SK-N-SH treated with all-trans-retinoic acid at 6 μM for 48 hours (cell line): ENCODE measurements around the gene LARGE1.

Experiments used
- ATAC-seq: fragments of 200-7000 bp; cut with Tn5 transposase; 3 replicates; pipeline ENCODE4 v1.9.1; 2020; ENCODE audit warnings: mild to moderate bottlenecking, moderate library complexity
- ARNTL ChIP-seq: fragments of 450-650 bp; formaldehyde crosslinking; IDR thresholded peaks from 2 replicates; pipeline ENCODE4 v1.5.0; 2020; ENCODE audit warnings: low read depth, mild to moderate bottlenecking, moderate library complexity, borderline replicate concordance
- BACH2 ChIP-seq: fragments of 250-450 bp; sonication (Bioruptor Pico); IDR thresholded peaks from 2 replicates; pipeline ENCODE4 v1.9.0; 2021; ENCODE audit warnings: mild to moderate bottlenecking, borderline replicate concordance
- CSDC2 ChIP-seq: fragments of 250-450 bp; sonication (Bioruptor Pico); IDR thresholded peaks from 2 replicates; pipeline ENCODE4 v1.5.0; 2020; ENCODE audit warnings: mild to moderate bottlenecking, moderate library complexity
- ESRRG ChIP-seq: fragments of 250-450 bp; sonication (Bioruptor Pico); IDR thresholded peaks from 2 replicates; pipeline ENCODE4 v1.6.1; 2021; ENCODE audit warnings: mild to moderate bottlenecking
- GLIS3 ChIP-seq: fragments of 250-450 bp; sonication (Bioruptor Pico); IDR thresholded peaks from 2 replicates; pipeline ENCODE4 v1.5.0; 2020; ENCODE audit warnings: mild to moderate bottlenecking, moderate library complexity
- ISL1 ChIP-seq: fragments of 250-450 bp; sonication (Bioruptor Pico); IDR thresholded peaks from 2 replicates; pipeline ENCODE4 v2.1.2; 2022; ENCODE audit warnings: mild to moderate bottlenecking, moderate library complexity
- OSR1 ChIP-seq: fragments of 250-450 bp; sonication (Bioruptor Pico); IDR thresholded peaks from 2 replicates; pipeline ENCODE4 v1.8.0; 2022; ENCODE audit warnings: moderate library complexity, mild to moderate bottlenecking, inconsistent platforms
- POU6F1 ChIP-seq: fragments of 250-450 bp; sonication (Bioruptor Pico); IDR thresholded peaks from 2 replicates; pipeline ENCODE4 v1.8.0; 2021; ENCODE audit warnings: low read depth, mild to moderate bottlenecking, moderate library complexity, borderline replicate concordance
- PPARA ChIP-seq: fragments of 250-450 bp; sonication (Bioruptor Pico); IDR thresholded peaks from 2 replicates; pipeline ENCODE4 v1.5.0; 2020; ENCODE audit warnings: mild to moderate bottlenecking, borderline replicate concordance
- RARB ChIP-seq: fragments of 250-450 bp; sonication (Bioruptor Pico); IDR thresholded peaks from 2 replicates; pipeline ENCODE4 v1.8.0; 2021; ENCODE audit warnings: mild to moderate bottlenecking, moderate library complexity
- SNAI2 ChIP-seq: fragments of 250-450 bp; sonication (Bioruptor Pico); IDR thresholded peaks from 2 replicates; pipeline ENCODE4 v1.5.0; 2020; ENCODE audit warnings: mild to moderate bottlenecking, moderate library complexity
- TCF4 ChIP-seq: fragments of 250-450 bp; sonication (Bioruptor Pico); IDR thresholded peaks from 2 replicates; pipeline ENCODE4 v1.8.0; 2021; ENCODE audit warnings: mild to moderate bottlenecking, moderate library complexity, borderline replicate concordance
- TOX ChIP-seq: fragments of 250-450 bp; sonication (Bioruptor Pico); IDR thresholded peaks from 2 replicates; pipeline ENCODE4 v1.8.0; 2021; ENCODE audit warnings: mild to moderate bottlenecking, moderate library complexity, borderline replicate concordance
- TSHZ2 ChIP-seq: fragments of 250-450 bp; sonication (Bioruptor Pico); IDR thresholded peaks from 2 replicates; pipeline ENCODE4 v1.5.0; 2020; ENCODE audit warnings: mild to moderate bottlenecking, moderate library complexity
- ZC3H10 ChIP-seq: fragments of 250-450 bp; sonication (Bioruptor Pico); IDR thresholded peaks from 2 replicates; pipeline ENCODE4 v1.5.1; 2021; ENCODE audit warnings: mild to moderate bottlenecking, moderate library complexity
- ZFP3 ChIP-seq: fragments of 250-450 bp; sonication (Bioruptor Pico); IDR thresholded peaks from 2 replicates; pipeline ENCODE4 v1.5.0; 2020; ENCODE audit warnings: mild to moderate bottlenecking, moderate library complexity
- ZFP30 ChIP-seq: fragments of 450-650 bp; formaldehyde crosslinking; IDR thresholded peaks from 2 replicates; pipeline ENCODE4 v1.5.0; 2022; ENCODE audit warnings: mild to moderate bottlenecking, moderate library complexity
- ZNF70 ChIP-seq: fragments of 450-650 bp; formaldehyde crosslinking; IDR thresholded peaks from 2 replicates; pipeline ENCODE4 v1.5.0; 2020; ENCODE audit warnings: mild to moderate bottlenecking, moderate library complexity
- ZNF8 ChIP-seq: fragments of 450-650 bp; formaldehyde crosslinking; IDR thresholded peaks from 2 replicates; pipeline ENCODE4 v1.5.0; 2020; ENCODE audit warnings: mild to moderate bottlenecking, moderate library complexity
- TF ChIP-seq, protein P1 (sequence below): fragments of 250-450 bp; sonication (Bioruptor Pico); IDR thresholded peaks from 2 replicates; pipeline ENCODE4 v1.5.1; 2020; ENCODE audit warnings: low read depth, mild to moderate bottlenecking, moderate library complexity
- TF ChIP-seq, protein P2 (sequence below): fragments of 250-450 bp; sonication (Bioruptor Pico); IDR thresholded peaks from 2 replicates; pipeline ENCODE4 v1.5.1; 2021; ENCODE audit warnings: mild to moderate bottlenecking, moderate library complexity
- TF ChIP-seq, protein P3 (sequence below): fragments of 250-450 bp; sonication (Bioruptor Pico); IDR thresholded peaks from 2 replicates; pipeline ENCODE4 v1.8.0; 2020; ENCODE audit warnings: mild to moderate bottlenecking, moderate library complexity, borderline replicate concordance

LARGE1 gene

DNA sequence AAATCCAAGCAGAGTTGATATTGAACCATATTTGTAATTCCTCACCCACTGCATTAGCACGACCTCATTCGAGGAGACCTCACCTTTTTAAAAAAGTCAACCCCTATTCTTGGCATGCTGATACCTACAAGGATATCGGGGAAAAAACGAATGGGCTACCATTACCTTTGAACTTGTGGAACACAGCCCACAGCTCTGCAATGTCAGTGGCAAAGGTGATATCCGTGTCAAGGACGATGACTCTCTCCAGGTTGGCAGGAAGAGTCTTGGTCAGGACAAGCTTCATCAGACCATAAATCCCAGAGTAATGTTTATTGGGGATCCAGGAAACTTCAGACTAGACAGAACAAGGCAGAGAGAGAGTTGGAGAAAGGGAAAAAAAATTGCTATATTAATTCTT, 355.6 kb downstream of the LARGE1 start:
- TF ChIP-seq ZNF8 (CRISPR knock-in tag) (no peak), ZNF70 (no peak), POU6F1 (CRISPR knock-in tag) (no peak), TCF4 (CRISPR knock-in tag) (no peak), ZFP30 (CRISPR knock-in tag) (no peak), ESRRG (no peak), TSHZ2 (no peak), OSR1 (CRISPR knock-in tag) (no peak), TOX (no peak), RARB (CRISPR knock-in tag) (no peak), ARNTL (CRISPR knock-in tag) (no peak), GLIS3 (CRISPR knock-in tag) (no peak), ISL1 (CRISPR knock-in tag) (no peak), ZFP3 (CRISPR knock-in tag) (no peak), PPARA (CRISPR knock-in tag) (no peak), BACH2 (no peak), ZC3H10 (no peak)
- TF ChIP-seq, protein P1, sequence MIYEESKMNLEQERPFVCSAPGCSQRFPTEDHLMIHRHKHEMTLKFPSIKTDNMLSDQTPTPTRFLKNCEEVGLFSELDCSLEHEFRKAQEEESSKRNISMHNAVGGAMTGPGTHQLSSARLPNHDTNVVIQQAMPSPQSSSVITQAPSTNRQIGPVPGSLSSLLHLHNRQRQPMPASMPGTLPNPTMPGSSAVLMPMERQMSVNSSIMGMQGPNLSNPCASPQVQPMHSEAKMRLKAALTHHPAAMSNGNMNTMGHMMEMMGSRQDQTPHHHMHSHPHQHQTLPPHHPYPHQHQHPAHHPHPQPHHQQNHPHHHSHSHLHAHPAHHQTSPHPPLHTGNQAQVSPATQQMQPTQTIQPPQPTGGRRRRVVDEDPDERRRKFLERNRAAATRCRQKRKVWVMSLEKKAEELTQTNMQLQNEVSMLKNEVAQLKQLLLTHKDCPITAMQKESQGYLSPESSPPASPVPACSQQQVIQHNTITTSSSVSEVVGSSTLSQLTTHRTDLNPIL = no peak
- TF ChIP-seq, protein P2, sequence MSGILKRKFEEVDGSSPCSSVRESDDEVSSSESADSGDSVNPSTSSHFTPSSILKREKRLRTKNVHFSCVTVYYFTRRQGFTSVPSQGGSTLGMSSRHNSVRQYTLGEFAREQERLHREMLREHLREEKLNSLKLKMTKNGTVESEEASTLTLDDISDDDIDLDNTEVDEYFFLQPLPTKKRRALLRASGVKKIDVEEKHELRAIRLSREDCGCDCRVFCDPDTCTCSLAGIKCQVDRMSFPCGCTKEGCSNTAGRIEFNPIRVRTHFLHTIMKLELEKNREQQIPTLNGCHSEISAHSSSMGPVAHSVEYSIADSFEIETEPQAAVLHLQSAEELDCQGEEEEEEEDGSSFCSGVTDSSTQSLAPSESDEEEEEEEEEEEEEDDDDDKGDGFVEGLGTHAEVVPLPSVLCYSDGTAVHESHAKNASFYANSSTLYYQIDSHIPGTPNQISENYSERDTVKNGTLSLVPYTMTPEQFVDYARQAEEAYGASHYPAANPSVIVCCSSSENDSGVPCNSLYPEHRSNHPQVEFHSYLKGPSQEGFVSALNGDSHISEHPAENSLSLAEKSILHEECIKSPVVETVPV (CRISPR knock-in tag) = no peak
- TF ChIP-seq, protein P3, sequence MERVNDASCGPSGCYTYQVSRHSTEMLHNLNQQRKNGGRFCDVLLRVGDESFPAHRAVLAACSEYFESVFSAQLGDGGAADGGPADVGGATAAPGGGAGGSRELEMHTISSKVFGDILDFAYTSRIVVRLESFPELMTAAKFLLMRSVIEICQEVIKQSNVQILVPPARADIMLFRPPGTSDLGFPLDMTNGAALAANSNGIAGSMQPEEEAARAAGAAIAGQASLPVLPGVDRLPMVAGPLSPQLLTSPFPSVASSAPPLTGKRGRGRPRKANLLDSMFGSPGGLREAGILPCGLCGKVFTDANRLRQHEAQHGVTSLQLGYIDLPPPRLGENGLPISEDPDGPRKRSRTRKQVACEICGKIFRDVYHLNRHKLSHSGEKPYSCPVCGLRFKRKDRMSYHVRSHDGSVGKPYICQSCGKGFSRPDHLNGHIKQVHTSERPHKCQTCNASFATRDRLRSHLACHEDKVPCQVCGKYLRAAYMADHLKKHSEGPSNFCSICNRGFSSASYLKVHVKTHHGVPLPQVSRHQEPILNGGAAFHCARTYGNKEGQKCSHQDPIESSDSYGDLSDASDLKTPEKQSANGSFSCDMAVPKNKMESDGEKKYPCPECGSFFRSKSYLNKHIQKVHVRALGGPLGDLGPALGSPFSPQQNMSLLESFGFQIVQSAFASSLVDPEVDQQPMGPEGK (CRISPR knock-in tag) = no peak
- no peak for ATAC-seq

DNA sequence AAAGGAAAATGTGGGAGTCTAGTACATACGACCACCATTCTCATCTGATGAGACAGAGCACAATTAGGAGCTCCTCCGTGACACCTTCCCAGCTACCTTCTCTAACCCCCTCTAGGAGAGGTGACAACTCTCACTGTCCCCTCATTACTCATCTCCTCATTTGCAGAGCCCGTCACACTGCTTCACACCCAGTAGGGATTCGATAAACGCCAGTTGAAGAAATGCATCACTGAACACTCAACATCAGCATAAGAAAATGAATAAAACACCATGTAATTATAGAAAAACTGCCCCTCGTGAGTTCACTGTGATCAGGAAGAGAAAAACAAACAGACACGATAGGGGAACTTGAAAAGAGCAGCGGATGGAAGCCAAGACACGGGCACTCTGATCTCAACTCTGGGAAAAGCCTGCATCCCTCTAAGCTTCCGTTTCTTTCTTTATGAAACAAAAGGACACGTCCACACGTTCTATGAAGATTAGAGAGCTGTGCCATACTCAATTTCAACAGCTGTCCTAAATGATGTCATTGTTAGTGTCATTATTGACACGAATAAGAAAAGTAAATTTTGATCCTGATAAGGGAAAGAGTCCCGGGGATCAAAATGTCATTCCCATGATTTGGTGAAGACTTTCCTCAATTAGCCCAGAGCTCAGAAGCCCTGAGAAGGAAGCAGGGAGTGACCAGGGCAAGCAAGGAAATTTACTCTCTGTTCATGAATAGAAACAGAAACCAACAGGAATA, 356.9 kb downstream of the LARGE1 start:
- TF ChIP-seq GLIS3 (CRISPR knock-in tag) = no peak
- no peak for TF ChIP-seq SNAI2 (CRISPR knock-in tag)
- TF ChIP-seq TOX = no peak
- TF ChIP-seq, protein P1 = no peak
- no peak for TF ChIP-seq ZFP30 (CRISPR knock-in tag)
- TF ChIP-seq ZFP3 (CRISPR knock-in tag) = no peak
- TF ChIP-seq OSR1 (CRISPR knock-in tag) = no peak
- no peak for TF ChIP-seq CSDC2 (CRISPR knock-in tag)
- TF ChIP-seq TCF4 (CRISPR knock-in tag) = no peak
- TF ChIP-seq BACH2 = no peak
- no peak for TF ChIP-seq ARNTL (CRISPR knock-in tag)
- no peak for TF ChIP-seq ZNF8 (CRISPR knock-in tag)
- TF ChIP-seq ZNF70 = no peak
- TF ChIP-seq ZC3H10 = no peak
- ATAC-seq = no peak
